Osteocyte (in vitro differentiated cells): ENCODE data around the gene TLDC2. TPM values are rescaled to one million over a fixed set of nuclear protein-coding genes. Genes with fewer than 3 reads are reported as not detected.
"Not testable (repeated sequence)": the region's sequence is repeated elsewhere in the genome, so short reads cannot be mapped to it uniquely, and the experiment has no call there.

Experiments
- DNase-seq: peaks from one replicate; pipeline ENCODE4 v3.0.0; 2021; ENCODE audit warnings: mixed read lengths; ENCODE audit not compliant: unreplicated experiment; ENCODE audit errors: extremely low spot score
- H3K27ac Mint-ChIP-seq: one replicate; pipeline ENCODE4 v1.8.0; 2021; ENCODE audit warnings: mild to moderate bottlenecking, mixed read lengths; ENCODE audit not compliant: unreplicated experiment
- H3K27me3 Mint-ChIP-seq: one replicate; pipeline ENCODE4 v1.8.0; 2021; ENCODE audit warnings: mixed read lengths; ENCODE audit not compliant: unreplicated experiment
- H3K36me3 Mint-ChIP-seq: one replicate; pipeline ENCODE4 v1.8.0; 2021; ENCODE audit warnings: mixed read lengths; ENCODE audit not compliant: unreplicated experiment
- H3K4me1 Mint-ChIP-seq: one replicate; pipeline ENCODE4 v1.8.0; 2021; ENCODE audit warnings: mixed read lengths; ENCODE audit not compliant: unreplicated experiment
- H3K4me3 Mint-ChIP-seq: one replicate; pipeline ENCODE4 v1.8.0; 2021; ENCODE audit warnings: mild to moderate bottlenecking, moderate library complexity, mixed read lengths; ENCODE audit not compliant: unreplicated experiment
- H3K9me3 Mint-ChIP-seq: one replicate; pipeline ENCODE4 v1.8.0; 2021; ENCODE audit warnings: mixed read lengths; ENCODE audit not compliant: unreplicated experiment
- CTCF ChIP-seq: fragments of 200-600 bp; sonication (generic); IDR thresholded peaks from 2 replicates; pipeline ENCODE4 v1.5.0; 2021; ENCODE audit warnings: antibody characterized with exemption, mild to moderate bottlenecking, moderate library complexity
- total RNA-seq: library from RNA; stranded (reverse); gene quantifications from 2 replicates; pipeline ENCODE4 v1.2.1, GENCODE V29; 2021

TLDC2 gene
- total RNA-seq, 1 donor from 2014 or later, result not detected

- TF ChIP-seq CTCF, result no peak
- Mint-ChIP-seq H3K9me3 (no peaks in the 10 kb centered on the region), H3K27ac (no peak overlapping the region), H3K36me3 (peaks cover 11% of the 10 kb centered on the region), H3K4me3 (no peak overlapping the region), H3K4me1 (no peaks in the 10 kb centered on the region), H3K27me3 (no peaks in the 10 kb centered on the region)
- no peak for DNase-seq
These were observed 49.3 kb downstream of the TLDC2 start for GRCh38 chr20:36925234-36925633.

GRCh38 chr20:36926653-36927200 lies 50.8 kb downstream of the TLDC2 start:
- no peak overlapping the region for H3K4me3 Mint-ChIP-seq
- H3K36me3 Mint-ChIP-seq, result peaks cover 18% of the 10 kb centered on the region
- no peaks in the 10 kb centered on the region for H3K27me3 Mint-ChIP-seq
- H3K4me1 Mint-ChIP-seq, result no peaks in the 10 kb centered on the region
- no peak for TF ChIP-seq CTCF
- no peak overlapping the region for H3K27ac Mint-ChIP-seq
- H3K9me3 Mint-ChIP-seq, result no peaks in the 10 kb centered on the region
- DNase-seq, result no peak

- no peaks in the 10 kb centered on the region for H3K4me1 Mint-ChIP-seq
- no peak overlapping the region for H3K4me3 Mint-ChIP-seq
- no peak for DNase-seq
- no peaks in the 10 kb centered on the region for H3K9me3 Mint-ChIP-seq
- H3K36me3 Mint-ChIP-seq, result peaks cover 18% of the 10 kb centered on the region
- no peak overlapping the region for H3K27ac Mint-ChIP-seq
- TF ChIP-seq CTCF, result no peak
- H3K27me3 Mint-ChIP-seq, result no peaks in the 10 kb centered on the region
These were observed 51.8 kb downstream of the TLDC2 start for GRCh38 chr20:36927704-36928103.

- Mint-ChIP-seq H3K27ac (no peak overlapping the region), H3K36me3 (peaks cover 18% of the 10 kb centered on the region)
- TF ChIP-seq CTCF, result no peak
These were observed 53.4 kb downstream of the TLDC2 start for GRCh38 chr20:36929290-36929689.

GRCh38 chr20:36929691-36930090 lies 53.8 kb downstream of the TLDC2 start:
- no peak for DNase-seq
- no peak for TF ChIP-seq CTCF
- no peaks in the 10 kb centered on the region for H3K27me3 Mint-ChIP-seq
- H3K9me3 Mint-ChIP-seq, result no peaks in the 10 kb centered on the region
- H3K4me1 Mint-ChIP-seq, result peaks cover 2% of the 10 kb centered on the region
- H3K4me3 Mint-ChIP-seq, result no peak overlapping the region
- H3K36me3 Mint-ChIP-seq, result peaks cover 17% of the 10 kb centered on the region
- no peak overlapping the region for H3K27ac Mint-ChIP-seq

More at GRCh38 chr20:36929290-36929689, 53.4 kb downstream of the TLDC2 start:
- DNase-seq, result no peak
- H3K9me3 Mint-ChIP-seq, result no peaks in the 10 kb centered on the region
- H3K4me3 Mint-ChIP-seq, result no peak overlapping the region
- no peaks in the 10 kb centered on the region for H3K27me3 Mint-ChIP-seq
- H3K4me1 Mint-ChIP-seq, result peaks cover 2% of the 10 kb centered on the region

- not testable (repeated sequence) for H3K27me3 Mint-ChIP-seq, H3K4me3 Mint-ChIP-seq, DNase-seq, H3K4me1 Mint-ChIP-seq, H3K27ac Mint-ChIP-seq, H3K9me3 Mint-ChIP-seq
- H3K36me3 Mint-ChIP-seq, result peaks cover 14% of the 10 kb centered on the region
These were observed 56.1 kb downstream of the TLDC2 start for GRCh38 chr20:36932067-36932466.
